H9 (cell line): ENCODE measurements around the gene HOXD4. TPM values are rescaled to one million over a fixed set of nuclear protein-coding genes. Genes with fewer than 3 reads are reported as not detected.

ENCODE experiments used
- DNase-seq: peaks from one replicate; pipeline ENCODE4 v3.0.0-alpha.2; 2017
- H2AFZ ChIP-seq: one replicate; pipeline ENCODE4 v1.6.1; 2013; ENCODE audit warnings: mild to moderate bottlenecking, low read length, control low read depth, moderate library complexity
- H2AK5ac ChIP-seq: 2 replicates; pipeline ENCODE4 v1.6.1; 2013; ENCODE audit warnings: low read length, control low read depth, mixed read lengths; ENCODE audit not compliant: insufficient read length
- H2BK120ac ChIP-seq: one replicate; pipeline ENCODE4 v1.6.1; 2013; ENCODE audit warnings: low read depth, mild to moderate bottlenecking, low read length, control low read depth, inconsistent platforms; ENCODE audit not compliant: poor library complexity, severe bottlenecking
- H2BK12ac ChIP-seq: 2 replicates; pipeline ENCODE4 v1.6.1; 2013; ENCODE audit warnings: low read length, control low read depth, mixed read lengths, low read depth; ENCODE audit not compliant: insufficient read length
- H2BK15ac ChIP-seq: 2 replicates; pipeline ENCODE4 v1.6.1; 2013; ENCODE audit warnings: low read depth, low read length, control low read depth
- H2BK20ac ChIP-seq: one replicate; pipeline ENCODE4 v1.6.1; 2013; ENCODE audit warnings: low read depth, mild to moderate bottlenecking, low read length, control low read depth, inconsistent platforms; ENCODE audit not compliant: poor library complexity, severe bottlenecking
- H2BK5ac ChIP-seq: 2 replicates; pipeline ENCODE4 v1.6.1; 2013; ENCODE audit warnings: low read length, control low read depth, mixed read lengths; ENCODE audit not compliant: insufficient read length
- H3K14ac ChIP-seq: 2 replicates; pipeline ENCODE4 v1.6.1; 2013; ENCODE audit warnings: low read length, control low read depth; ENCODE audit not compliant: insufficient read depth
- H3K18ac ChIP-seq: 2 replicates; pipeline ENCODE4 v1.6.1; 2013; ENCODE audit warnings: low read depth, mild to moderate bottlenecking, mixed read lengths, low read length, control low read depth; ENCODE audit not compliant: insufficient read length
- H3K23ac ChIP-seq: 2 replicates; pipeline ENCODE4 v1.6.1; 2013; ENCODE audit warnings: low read length, control low read depth, mixed read lengths, low read depth; ENCODE audit not compliant: insufficient read length
- H3K23me2 ChIP-seq: 2 replicates; pipeline ENCODE4 v1.6.1; 2013; ENCODE audit warnings: low read depth, mild to moderate bottlenecking, mixed read lengths, low read length, control low read depth; ENCODE audit not compliant: insufficient read length, poor library complexity, severe bottlenecking
- H3K27ac ChIP-seq: 2 replicates; pipeline ENCODE4 v1.5.1; 2013; ENCODE audit warnings: low read length, control low read depth, mixed read lengths, low read depth; ENCODE audit not compliant: insufficient read length
- H3K27me3 ChIP-seq: 2 replicates; pipeline ENCODE4 v1.6.1; 2013; ENCODE audit warnings: low read length, control low read depth, inconsistent platforms; ENCODE audit not compliant: insufficient read depth
- H3K4ac ChIP-seq: 2 replicates; pipeline ENCODE4 v1.6.1; 2013; ENCODE audit warnings: low read depth, mild to moderate bottlenecking, control low read depth, inconsistent platforms, low read length, moderate library complexity
- H3K4me1 ChIP-seq: 2 replicates; pipeline ENCODE4 v1.6.1; 2013; ENCODE audit warnings: low read length, control low read depth, inconsistent platforms; ENCODE audit not compliant: insufficient read depth
- H3K4me2 ChIP-seq: 2 replicates; pipeline ENCODE4 v1.6.1; 2013; ENCODE audit warnings: low read length, control low read depth, mixed read lengths; ENCODE audit not compliant: insufficient read length, insufficient read depth
- H3K56ac ChIP-seq: 2 replicates; pipeline ENCODE4 v1.6.1; 2013; ENCODE audit warnings: low read depth, mild to moderate bottlenecking, mixed read lengths, low read length, control low read depth; ENCODE audit not compliant: insufficient read length
- H3K79me1 ChIP-seq: 2 replicates; pipeline ENCODE4 v1.6.1; 2013; ENCODE audit warnings: low read depth, mild to moderate bottlenecking, moderate library complexity, low read length, control low read depth, inconsistent platforms; ENCODE audit not compliant: insufficient read depth, poor library complexity, severe bottlenecking
- H3K79me2 ChIP-seq: 2 replicates; pipeline ENCODE4 v1.6.1; 2013; ENCODE audit warnings: low read length, control low read depth, inconsistent platforms; ENCODE audit not compliant: insufficient read depth
- H3K9ac ChIP-seq: 2 replicates; pipeline ENCODE4 v1.6.1; 2013; ENCODE audit warnings: low read length, control low read depth, mixed read lengths; ENCODE audit not compliant: insufficient read length; ENCODE audit errors: extremely low read depth
- H3K9me3 ChIP-seq: one replicate; pipeline ENCODE4 v1.6.1; 2013; ENCODE audit warnings: low read depth, low read length, inconsistent platforms; ENCODE audit not compliant: control insufficient read depth
- H3T11ph ChIP-seq: one replicate; pipeline ENCODE4 v1.6.1; 2013; ENCODE audit warnings: mild to moderate bottlenecking, low read length, control low read depth, inconsistent platforms
- H4K20me1 ChIP-seq: one replicate; pipeline ENCODE4 v1.6.1; 2013; ENCODE audit not compliant: control insufficient read depth, insufficient read length, insufficient read depth
- H4K5ac ChIP-seq: 2 replicates; pipeline ENCODE4 v1.6.1; 2013; ENCODE audit warnings: low read depth, mild to moderate bottlenecking, mixed read lengths, low read length, control low read depth; ENCODE audit not compliant: insufficient read length
- H4K8ac ChIP-seq: replicated peaks from 2 replicates; pipeline ENCODE4 v1.6.1; 2013; ENCODE audit warnings: low read length, control low read depth, mixed read lengths, low read depth; ENCODE audit not compliant: insufficient read length
- H4K91ac ChIP-seq: 2 replicates; pipeline ENCODE4 v1.6.1; 2013; ENCODE audit warnings: low read depth, mild to moderate bottlenecking, moderate library complexity, mixed read lengths, low read length, control low read depth; ENCODE audit not compliant: insufficient read length
- H3K27ac Mint-ChIP-seq, 3 experiments: 2 replicates in 2 of 3; 3 replicates in 1 of 3; pipeline ENCODE4 v1.8.0; 2020 to 2021; ENCODE audit warnings: mixed read lengths in 3 of 3, mild to moderate bottlenecking in 1 of 3, moderate library complexity in 1 of 3
- H3K27me3 Mint-ChIP-seq: 2 replicates; pipeline ENCODE4 v1.8.0; 2021; ENCODE audit warnings: low read depth, mild to moderate bottlenecking, moderate library complexity, mixed read lengths
- H3K36me3 Mint-ChIP-seq, 3 experiments: 2 replicates in 2 of 3; 3 replicates in 1 of 3; pipeline ENCODE4 v1.8.0; 2020 to 2021; ENCODE audit warnings: low read depth in 3 of 3, mixed read lengths in 3 of 3; ENCODE audit not compliant: insufficient read depth in 1 of 3
- H3K4me1 Mint-ChIP-seq, 2 experiments: 2 replicates each; pipeline ENCODE4 v1.8.0; 2020; ENCODE audit warnings: mixed read lengths in 2 of 2
- H3K4me3 Mint-ChIP-seq, 2 experiments: 2 replicates in 1 of 2; 3 replicates in 1 of 2; pipeline ENCODE4 v1.8.0; 2020 to 2021; ENCODE audit warnings: mild to moderate bottlenecking in 2 of 2, mixed read lengths in 2 of 2, moderate library complexity in 1 of 2
- H3K9me3 Mint-ChIP-seq, 2 experiments: 2 replicates in 1 of 2; 3 replicates in 1 of 2; pipeline ENCODE4 v1.8.0; 2020; ENCODE audit warnings: mild to moderate bottlenecking in 2 of 2, mixed read lengths in 2 of 2, moderate library complexity in 1 of 2
- WGBS: extraction: QIAGEN DNeasy Blood & Tissue Kit; methylation state at CpG from one replicate; pipeline ENCODE4 v1.1.7; 2013; ENCODE audit warnings: missing lambda C conversion rate, low lambda C conversion rate, mixed read lengths; ENCODE audit not compliant: insufficient read length; ENCODE audit errors: extremely low coverage; 5-methylcytosine and 5-hydroxymethylcytosine counted together
- total RNA-seq: library from RNA; stranded (reverse); gene quantifications from 2 replicates; pipeline ENCODE4 v1.2.1, GENCODE V29; 2021
- TF ChIP-seq, protein P1 (sequence below): fragments of 200-600 bp; sonication (generic); conservative IDR thresholded peaks from 3 replicates; pipeline ENCODE4 v1.8.0; 2021; ENCODE audit warnings: antibody characterized with exemption, mild to moderate bottlenecking

Gene HOXD4
- total RNA-seq, 1 experiment from 2014 or later = not detected

DNA sequence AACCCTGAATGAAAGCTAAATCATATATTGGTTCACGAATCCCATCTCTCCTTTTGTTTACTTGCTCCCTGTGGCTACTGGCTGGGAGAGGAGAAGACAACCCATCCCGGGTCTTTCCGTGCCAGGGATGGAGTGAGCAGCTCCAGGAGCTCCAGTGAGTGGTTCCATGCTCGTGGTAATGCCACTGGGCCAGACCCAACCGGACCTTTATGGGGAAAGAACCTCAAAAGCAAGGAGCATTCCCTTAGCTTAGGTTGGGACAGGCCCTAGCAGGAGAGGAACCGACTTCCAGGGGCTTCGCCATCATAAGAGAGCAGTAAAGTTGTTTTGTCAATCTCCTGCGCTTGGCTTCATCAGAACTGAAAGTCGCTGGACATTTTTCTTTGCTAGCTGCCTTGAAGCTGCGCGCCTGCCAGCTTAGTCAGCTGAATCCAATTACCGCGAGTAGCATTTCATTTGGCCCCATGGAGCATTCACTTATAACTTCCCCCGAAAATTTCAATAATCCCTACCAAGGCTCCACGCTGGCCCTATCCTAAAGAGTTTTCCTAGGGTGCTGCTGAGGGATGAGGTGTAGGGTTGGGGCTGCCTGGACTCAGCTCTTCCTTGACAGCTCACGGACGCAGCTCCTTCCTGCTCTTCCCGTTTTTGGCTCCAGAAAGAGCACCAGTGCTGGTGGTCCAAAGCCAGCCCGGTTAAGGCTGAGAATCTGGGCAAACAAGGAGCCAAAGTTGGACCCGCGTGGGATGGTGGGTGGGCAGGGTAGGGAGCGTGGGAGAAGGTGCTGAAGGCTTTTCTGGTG is 10.7 kb downstream of the HOXD4 start:
- Histone ChIP-seq H2BK5ac (no peak overlapping the region), H3T11ph (no peak overlapping the region), H2AFZ (no peak overlapping the region), H2BK20ac (no peak overlapping the region), H3K18ac (no peak overlapping the region), H3K9me3 (no peaks in the 10 kb centered on the region), H3K4me2 (no peak overlapping the region), H2BK12ac (no peak overlapping the region), H3K14ac (no peak overlapping the region), H4K5ac (no peak overlapping the region), H3K27ac (no peak overlapping the region), H2BK15ac (no peak overlapping the region), H3K23me2 (no peaks in the 10 kb centered on the region), H3K9ac (no peak overlapping the region), H4K91ac (no peak overlapping the region), H3K79me2 (no peaks in the 10 kb centered on the region), H2AK5ac (no peak overlapping the region), H3K23ac (no peak overlapping the region), H3K27me3 (peaks cover 99% of the 10 kb centered on the region), H3K79me1 (no peaks in the 10 kb centered on the region), H3K56ac (no peak overlapping the region), H3K4ac (no peak overlapping the region), H2BK120ac (no peak overlapping the region), H3K4me1 (no peaks in the 10 kb centered on the region), H4K20me1 (peaks cover 2% of the 10 kb centered on the region), H4K8ac (no peak overlapping the region)
- H3K4me3 Mint-ChIP-seq = no peak overlapping the region
- no CpG with 5 or more reads among the region's 22 CpGs for WGBS
- peaks cover 6 to 38% of the 10 kb centered on the region in 2 experiments; a peak in 3 of 4 replicates for H3K4me1 Mint-ChIP-seq
- H3K27me3 Mint-ChIP-seq = peaks cover 100% of the 10 kb centered on the region
- TF ChIP-seq, protein P1, sequence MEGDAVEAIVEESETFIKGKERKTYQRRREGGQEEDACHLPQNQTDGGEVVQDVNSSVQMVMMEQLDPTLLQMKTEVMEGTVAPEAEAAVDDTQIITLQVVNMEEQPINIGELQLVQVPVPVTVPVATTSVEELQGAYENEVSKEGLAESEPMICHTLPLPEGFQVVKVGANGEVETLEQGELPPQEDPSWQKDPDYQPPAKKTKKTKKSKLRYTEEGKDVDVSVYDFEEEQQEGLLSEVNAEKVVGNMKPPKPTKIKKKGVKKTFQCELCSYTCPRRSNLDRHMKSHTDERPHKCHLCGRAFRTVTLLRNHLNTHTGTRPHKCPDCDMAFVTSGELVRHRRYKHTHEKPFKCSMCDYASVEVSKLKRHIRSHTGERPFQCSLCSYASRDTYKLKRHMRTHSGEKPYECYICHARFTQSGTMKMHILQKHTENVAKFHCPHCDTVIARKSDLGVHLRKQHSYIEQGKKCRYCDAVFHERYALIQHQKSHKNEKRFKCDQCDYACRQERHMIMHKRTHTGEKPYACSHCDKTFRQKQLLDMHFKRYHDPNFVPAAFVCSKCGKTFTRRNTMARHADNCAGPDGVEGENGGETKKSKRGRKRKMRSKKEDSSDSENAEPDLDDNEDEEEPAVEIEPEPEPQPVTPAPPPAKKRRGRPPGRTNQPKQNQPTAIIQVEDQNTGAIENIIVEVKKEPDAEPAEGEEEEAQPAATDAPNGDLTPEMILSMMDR = no peak
- no peak overlapping the region for H3K27ac Mint-ChIP-seq
- no peak for DNase-seq
- no peaks in the 10 kb centered on the region; a peak in 1 of 7 replicates for H3K36me3 Mint-ChIP-seq
- peaks cover 2 to 5% of the 10 kb centered on the region in 2 experiments; a peak in 3 of 5 replicates for H3K9me3 Mint-ChIP-seq
